Measurements from ENCODE around the gene TACC3. TPM values are rescaled to one million over a fixed set of nuclear protein-coding genes. Genes with fewer than 3 reads are reported as not detected.

The TACC3 gene
- total and polyA plus RNA-seq, 2 of the 8 experiments (the other 6 are each of a cell fraction or from before 2014, with no cell fraction given): 73.8 to 148 TPM

DNA sequence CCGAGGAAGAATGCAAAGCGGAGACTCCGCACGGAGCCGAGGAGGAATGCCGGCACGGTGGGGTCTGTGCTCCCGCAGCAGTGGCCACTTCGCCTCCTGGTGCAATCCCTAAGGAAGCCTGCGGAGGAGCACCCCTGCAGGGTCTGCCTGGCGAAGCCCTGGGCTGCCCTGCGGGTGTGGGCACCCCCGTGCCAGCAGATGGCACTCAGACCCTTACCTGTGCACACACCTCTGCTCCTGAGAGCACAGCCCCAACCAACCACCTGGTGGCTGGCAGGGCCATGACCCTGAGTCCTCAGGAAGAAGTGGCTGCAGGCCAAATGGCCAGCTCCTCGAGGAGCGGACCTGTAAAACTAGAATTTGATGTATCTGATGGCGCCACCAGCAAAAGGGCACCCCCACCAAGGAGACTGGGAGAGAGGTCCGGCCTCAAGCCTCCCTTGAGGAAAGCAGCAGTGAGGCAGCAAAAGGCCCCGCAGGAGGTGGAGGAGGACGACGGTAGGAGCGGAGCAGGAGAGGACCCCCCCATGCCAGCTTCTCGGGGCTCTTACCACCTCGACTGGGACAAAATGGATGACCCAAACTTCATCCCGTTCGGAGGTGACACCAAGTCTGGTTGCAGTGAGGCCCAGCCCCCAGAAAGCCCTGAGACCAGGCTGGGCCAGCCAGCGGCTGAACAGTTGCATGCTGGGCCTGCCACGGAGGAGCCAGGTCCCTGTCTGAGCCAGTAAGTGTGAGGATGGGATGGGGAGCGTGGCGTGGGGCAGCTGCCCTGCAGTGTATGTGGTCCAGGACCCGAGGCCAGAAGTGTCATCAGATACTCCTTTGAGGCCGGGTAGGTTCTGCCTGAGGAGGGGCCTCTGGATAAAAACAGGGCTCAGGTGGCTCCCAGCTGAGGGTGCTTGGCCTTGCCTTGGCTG is 7.0 kb downstream of the TACC3 start:
- H2BK120ac ChIP-seq (replicated peaks; ENCODE audit: low read depth, low read length): no peak overlapping the region
- H3K56ac ChIP-seq (replicated peaks; ENCODE audit: insufficient read length, low read depth, low read length): no peak overlapping the region
- TF ChIP-seq PHF8 (conservative IDR thresholded peaks at IDR 0.05; ENCODE audit: low read depth, low read length) (no peak), NANOG (IDR thresholded peaks at IDR 0.05; ENCODE audit: insufficient read depth, low read depth, low read length, poor library complexity, severe bottlenecking) (no peak), RAD21 (IDR thresholded peaks at IDR 0.05 in 1 of 2, conservative IDR thresholded peaks at IDR 0.05 in 1 of 2; ENCODE audit: low read depth in 2 of 2, low read length in 2 of 2) (no peak), EGR1 (IDR thresholded peaks at IDR 0.05; ENCODE audit: borderline replicate concordance, low read depth, low read length) (no peak), TBP (IDR thresholded peaks at IDR 0.05; ENCODE audit: low read depth, low read length) (no peak), SP4 (IDR thresholded peaks at IDR 0.05; ENCODE audit: low read length) (no peak)
- H4K91ac ChIP-seq (replicated peaks; ENCODE audit: insufficient read length, low read length): no peak overlapping the region
- H3K9ac ChIP-seq (replicated peaks in 1 of 4; ENCODE audit: extremely low read depth in 1 of 4, low read depth in 3 of 4, low read length in 3 of 4): no peak overlapping the region
- H2BK20ac ChIP-seq (ENCODE audit: low read length): no peak overlapping the region
- H3K27ac ChIP-seq (ENCODE audit: low read depth, low read length): no peak overlapping the region
- H2AK5ac ChIP-seq (ENCODE audit: low read depth, low read length): no peak overlapping the region
- no peaks in the 10 kb centered on the region for H3K9me3 ChIP-seq (ENCODE audit: insufficient read depth in 2 of 2, low read depth in 1 of 2, low read length in 1 of 2)
- no peak overlapping the region for H4K8ac ChIP-seq (ENCODE audit: extremely low read depth, insufficient read depth, low read length)
- H3K36me3 ChIP-seq (ENCODE audit: control insufficient read depth in 2 of 4, insufficient read depth in 4 of 4, low read length in 3 of 4): peaks cover 60 to 73% (median 68%) of the 10 kb centered on the region in 4 experiments
- 93% methylated on average over 31 of the region's 31 CpGs; no CpG with 5 or more reads in 1 of the 2 experiments for WGBS, 2 experiments (ENCODE audit: extremely low coverage in 1 of 2, insufficient coverage in 1 of 2, insufficient read length in 1 of 2, insufficient replicate concordance in 2 of 2, low coverage in 1 of 2, low lambda C conversion rate in 2 of 2, missing lambda C conversion rate in 1 of 2)
- H2AFZ ChIP-seq (ENCODE audit: low read length): no peak overlapping the region
- POLR2A ChIA-PET (ENCODE audit: partially characterized antibody): interaction anchor here (1.2 to 1.5 kb wide), 4 partner anchors 17 to 81 kb away, joined by 3 to 5 read pairs (median 4); no protein-coding TSS in a partner anchor
- DNase-seq (ENCODE audit: low read depth in 1 of 2, low spot score in 2 of 2) (no peak), FAIRE-seq (no peak)
- no peak overlapping the region for H3K14ac ChIP-seq (ENCODE audit: insufficient read length)
- no peak overlapping the region for H3K4ac ChIP-seq (replicated peaks; ENCODE audit: insufficient read length, low read depth, low read length)
- H3K4me3 ChIP-seq (ENCODE audit: extremely low read depth in 1 of 4, insufficient read depth in 2 of 4, low read depth in 3 of 4, low read length in 4 of 4): no peak overlapping the region
- no peak overlapping the region for H3K23ac ChIP-seq (ENCODE audit: insufficient read length)
- H3K18ac ChIP-seq (ENCODE audit: extremely low read depth, low read length): no peak overlapping the region
- H3K4me1 ChIP-seq (replicated peaks in 1 of 4; ENCODE audit: control insufficient read depth in 3 of 4, insufficient read depth in 4 of 4, low read length in 3 of 4): no peaks in the 10 kb centered on the region
- H3K27me3 ChIP-seq (replicated peaks in 1 of 4; ENCODE audit: control insufficient read depth in 3 of 4, extremely low read depth in 1 of 4, insufficient read depth in 3 of 4, low read length in 3 of 4): no peaks in the 10 kb centered on the region
- peaks cover 32 to 37% of the 10 kb centered on the region in 2 experiments for H4K20me1 ChIP-seq (replicated peaks in 1 of 2; ENCODE audit: control insufficient read depth in 1 of 2, insufficient read depth in 2 of 2, low read length in 2 of 2)
- H2BK5ac ChIP-seq (ENCODE audit: low read depth, low read length): no peak overlapping the region
- H3K79me2 ChIP-seq (ENCODE audit: control insufficient read depth in 1 of 2, insufficient read depth in 2 of 2, low read length in 2 of 2): peaks cover 2 to 27% of the 10 kb centered on the region in 2 experiments; a peak in 3 of 4 replicates
- no peak overlapping the region for H2BK12ac ChIP-seq (ENCODE audit: low read depth, low read length)
- peaks cover 9% of the 10 kb centered on the region for H3K79me1 ChIP-seq (ENCODE audit: low read depth, low read length)
- H3K23me2 ChIP-seq (ENCODE audit: low read depth, low read length): no peaks in the 10 kb centered on the region
- H2BK15ac ChIP-seq (ENCODE audit: low read length): no peak overlapping the region
- no peak overlapping the region for H4K5ac ChIP-seq (ENCODE audit: insufficient read length, low read depth, low read length)
- CTCF ChIA-PET (ENCODE audit: partially characterized antibody): interaction anchor here (0.6 to 18.6 kb wide), 18 partner anchors 9 to 1191 kb away, joined by 3 to 326 read pairs (median 6); no protein-coding TSS in a partner anchor
- H3K4me2 ChIP-seq (ENCODE audit: insufficient read depth in 1 of 2, low read depth in 2 of 2, low read length in 2 of 2): no peak overlapping the region
